Tibial nerve (tissue), 3 donors: ENCODE results near the gene C1orf115.

Experiments used
- CTCF ChIP-seq, 5 experiments: fragments of 200-600 bp in 3 of 5; fragments of 450-650 bp in 2 of 5; sonication (generic) in 3 of 5; IDR thresholded peaks; one replicate each; pipeline ENCODE4 v1.5.1; 2016 to 2019; ENCODE audit warnings: antibody characterized with exemption in 5 of 5, mild to moderate bottlenecking in 3 of 5, moderate library complexity in 2 of 5
- POLR2A ChIP-seq, 2 donors: fragments of 450-650 bp; IDR thresholded peaks; one replicate each; pipeline ENCODE4 v1.6.1; 2017; ENCODE audit warnings: antibody characterized with exemption in 2 of 2, mild to moderate bottlenecking in 2 of 2, moderate library complexity in 2 of 2

- TF ChIP-seq CTCF (IDR thresholded peaks at IDR 0.05) (no peak), POLR2A (IDR thresholded peaks at IDR 0.05) (no peak)
Observed at GRCh38 chr1:220700556-220701179, 10.5 kb downstream of the C1orf115 start.
